Measurements from ENCODE around the gene FREM2. TPM values are rescaled to one million over a fixed set of nuclear protein-coding genes. Genes with fewer than 3 reads are reported as not detected.

The FREM2 gene
- total and polyA plus RNA-seq, 2 of the 13 experiments (the other 11 are each of a cell fraction or from before 2014, with no cell fraction given), result not detected

DNA sequence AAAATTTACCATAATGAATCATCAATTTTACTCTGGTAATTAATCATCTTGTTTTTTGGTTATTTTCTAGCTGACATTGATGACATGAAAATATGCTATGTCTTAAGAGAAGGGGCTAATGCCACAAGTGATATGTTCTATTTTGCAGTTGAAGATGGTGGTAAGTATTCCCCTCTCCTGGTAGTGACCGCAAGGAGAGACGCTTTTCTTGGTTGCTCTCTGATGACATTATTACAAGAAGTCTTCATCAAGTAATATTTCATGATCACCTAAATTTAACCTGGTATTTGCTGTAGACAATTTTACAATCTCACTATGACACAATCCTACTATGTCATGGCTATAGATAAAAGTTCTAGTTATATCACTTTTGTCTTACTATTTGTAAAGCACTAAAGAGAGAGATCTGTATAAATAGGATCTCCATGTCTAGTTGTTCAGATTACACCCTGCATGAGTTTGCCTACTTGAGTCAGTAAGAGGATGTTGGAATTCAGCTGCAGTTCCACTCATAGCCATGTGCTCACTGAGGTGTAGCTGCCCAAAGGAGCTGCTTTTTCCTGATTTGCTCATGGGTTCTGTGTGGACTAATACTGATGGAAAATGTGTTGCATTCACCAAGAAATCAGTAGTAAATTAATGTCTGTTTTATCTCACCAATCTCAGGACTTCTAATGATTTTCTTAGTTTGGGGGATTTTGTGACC, 10.9 kb downstream of the FREM2 start:
- ChIA-PET CTCF (ENCODE audit: low intra/inter-chr PET ratio, low total read pairs) (no interaction called here), POLR2A (no interaction called here)
- ATAC-seq, result no peak
- no peak overlapping the region for H3K4me3 ChIP-seq (replicated peaks in 1 of 3; ENCODE audit: insufficient read depth in 1 of 3, low read depth in 2 of 3, low read length in 3 of 3)
- TF ChIP-seq ZNF446 (CRISPR knock-in tag; IDR thresholded peaks at IDR 0.05) (no peak), ETV5 (CRISPR knock-in tag; IDR thresholded peaks at IDR 0.05; ENCODE audit: borderline replicate concordance) (no peak), SIN3A (IDR thresholded peaks at IDR 0.05; ENCODE audit: borderline replicate concordance, low read depth, low read length) (no peak), ZNF256 (CRISPR knock-in tag; conservative IDR thresholded peaks at IDR 0.05) (no peak)
- TF ChIP-seq, protein P1, sequence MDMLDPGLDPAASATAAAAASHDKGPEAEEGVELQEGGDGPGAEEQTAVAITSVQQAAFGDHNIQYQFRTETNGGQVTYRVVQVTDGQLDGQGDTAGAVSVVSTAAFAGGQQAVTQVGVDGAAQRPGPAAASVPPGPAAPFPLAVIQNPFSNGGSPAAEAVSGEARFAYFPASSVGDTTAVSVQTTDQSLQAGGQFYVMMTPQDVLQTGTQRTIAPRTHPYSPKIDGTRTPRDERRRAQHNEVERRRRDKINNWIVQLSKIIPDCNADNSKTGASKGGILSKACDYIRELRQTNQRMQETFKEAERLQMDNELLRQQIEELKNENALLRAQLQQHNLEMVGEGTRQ (IDR thresholded peaks at IDR 0.05; ENCODE audit: low read depth, low read length), result no peak
- TF ChIP-seq, protein P1 (CRISPR knock-in tag; IDR thresholded peaks at IDR 0.05; ENCODE audit: borderline replicate concordance), result no peak
- TF ChIP-seq, protein P2, sequence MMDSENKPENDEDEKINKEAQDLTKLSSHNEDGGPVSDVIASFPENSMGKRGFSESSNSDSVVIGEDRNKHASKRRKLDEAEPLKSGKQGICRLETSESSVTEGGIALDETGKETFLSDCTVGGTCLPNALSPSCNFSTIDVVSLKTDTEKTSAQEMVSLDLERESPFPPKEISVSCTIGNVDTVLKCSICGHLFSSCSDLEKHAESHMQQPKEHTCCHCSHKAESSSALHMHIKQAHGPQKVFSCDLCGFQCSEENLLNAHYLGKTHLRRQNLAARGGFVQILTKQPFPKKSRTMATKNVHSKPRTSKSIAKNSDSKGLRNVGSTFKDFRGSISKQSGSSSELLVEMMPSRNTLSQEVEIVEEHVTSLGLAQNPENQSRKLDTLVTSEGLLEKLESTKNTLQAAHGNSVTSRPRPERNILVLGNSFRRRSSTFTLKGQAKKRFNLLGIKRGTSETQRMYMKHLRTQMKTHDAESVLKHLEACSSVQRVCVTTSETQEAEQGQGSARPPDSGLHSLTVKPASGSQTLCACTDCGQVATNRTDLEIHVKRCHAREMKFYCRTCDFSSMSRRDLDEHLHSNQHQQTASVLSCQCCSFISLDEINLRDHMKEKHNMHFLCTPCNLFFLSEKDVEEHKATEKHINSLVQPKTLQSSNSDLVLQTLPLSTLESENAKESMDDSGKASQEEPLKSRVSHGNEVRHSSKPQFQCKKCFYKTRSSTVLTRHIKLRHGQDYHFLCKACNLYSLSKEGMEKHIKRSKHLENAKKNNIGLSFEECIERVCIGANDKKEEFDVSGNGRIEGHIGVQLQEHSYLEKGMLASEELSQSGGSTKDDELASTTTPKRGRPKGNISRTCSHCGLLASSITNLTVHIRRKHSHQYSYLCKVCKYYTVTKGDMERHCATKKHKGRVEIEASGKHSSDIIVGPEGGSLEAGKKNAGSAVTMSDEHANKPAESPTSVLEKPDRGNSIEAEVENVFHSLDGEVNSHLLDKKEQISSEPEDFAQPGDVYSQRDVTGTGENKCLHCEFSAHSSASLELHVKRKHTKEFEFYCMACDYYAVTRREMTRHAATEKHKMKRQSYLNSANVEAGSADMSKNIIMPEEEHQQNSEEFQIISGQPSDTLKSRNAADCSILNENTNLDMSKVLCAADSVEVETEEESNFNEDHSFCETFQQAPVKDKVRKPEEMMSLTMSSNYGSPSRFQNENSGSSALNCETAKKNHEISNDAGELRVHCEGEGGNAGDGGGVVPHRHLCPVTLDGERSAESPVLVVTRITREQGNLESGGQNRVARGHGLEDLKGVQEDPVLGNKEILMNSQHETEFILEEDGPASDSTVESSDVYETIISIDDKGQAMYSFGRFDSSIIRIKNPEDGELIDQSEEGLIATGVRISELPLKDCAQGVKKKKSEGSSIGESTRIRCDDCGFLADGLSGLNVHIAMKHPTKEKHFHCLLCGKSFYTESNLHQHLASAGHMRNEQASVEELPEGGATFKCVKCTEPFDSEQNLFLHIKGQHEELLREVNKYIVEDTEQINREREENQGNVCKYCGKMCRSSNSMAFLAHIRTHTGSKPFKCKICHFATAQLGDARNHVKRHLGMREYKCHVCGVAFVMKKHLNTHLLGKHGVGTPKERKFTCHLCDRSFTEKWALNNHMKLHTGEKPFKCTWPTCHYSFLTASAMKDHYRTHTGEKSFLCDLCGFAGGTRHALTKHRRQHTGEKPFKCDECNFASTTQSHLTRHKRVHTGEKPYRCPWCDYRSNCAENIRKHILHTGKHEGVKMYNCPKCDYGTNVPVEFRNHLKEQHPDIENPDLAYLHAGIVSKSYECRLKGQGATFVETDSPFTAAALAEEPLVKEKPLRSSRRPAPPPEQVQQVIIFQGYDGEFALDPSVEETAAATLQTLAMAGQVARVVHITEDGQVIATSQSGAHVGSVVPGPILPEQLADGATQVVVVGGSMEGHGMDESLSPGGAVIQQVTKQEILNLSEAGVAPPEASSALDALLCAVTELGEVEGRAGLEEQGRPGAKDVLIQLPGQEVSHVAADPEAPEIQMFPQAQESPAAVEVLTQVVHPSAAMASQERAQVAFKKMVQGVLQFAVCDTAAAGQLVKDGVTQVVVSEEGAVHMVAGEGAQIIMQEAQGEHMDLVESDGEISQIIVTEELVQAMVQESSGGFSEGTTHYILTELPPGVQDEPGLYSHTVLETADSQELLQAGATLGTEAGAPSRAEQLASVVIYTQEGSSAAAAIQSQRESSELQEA (CRISPR knock-in tag; IDR thresholded peaks at IDR 0.05; ENCODE audit: not compliant biosample characterization), result no peak
- TF ChIP-seq, protein P3, sequence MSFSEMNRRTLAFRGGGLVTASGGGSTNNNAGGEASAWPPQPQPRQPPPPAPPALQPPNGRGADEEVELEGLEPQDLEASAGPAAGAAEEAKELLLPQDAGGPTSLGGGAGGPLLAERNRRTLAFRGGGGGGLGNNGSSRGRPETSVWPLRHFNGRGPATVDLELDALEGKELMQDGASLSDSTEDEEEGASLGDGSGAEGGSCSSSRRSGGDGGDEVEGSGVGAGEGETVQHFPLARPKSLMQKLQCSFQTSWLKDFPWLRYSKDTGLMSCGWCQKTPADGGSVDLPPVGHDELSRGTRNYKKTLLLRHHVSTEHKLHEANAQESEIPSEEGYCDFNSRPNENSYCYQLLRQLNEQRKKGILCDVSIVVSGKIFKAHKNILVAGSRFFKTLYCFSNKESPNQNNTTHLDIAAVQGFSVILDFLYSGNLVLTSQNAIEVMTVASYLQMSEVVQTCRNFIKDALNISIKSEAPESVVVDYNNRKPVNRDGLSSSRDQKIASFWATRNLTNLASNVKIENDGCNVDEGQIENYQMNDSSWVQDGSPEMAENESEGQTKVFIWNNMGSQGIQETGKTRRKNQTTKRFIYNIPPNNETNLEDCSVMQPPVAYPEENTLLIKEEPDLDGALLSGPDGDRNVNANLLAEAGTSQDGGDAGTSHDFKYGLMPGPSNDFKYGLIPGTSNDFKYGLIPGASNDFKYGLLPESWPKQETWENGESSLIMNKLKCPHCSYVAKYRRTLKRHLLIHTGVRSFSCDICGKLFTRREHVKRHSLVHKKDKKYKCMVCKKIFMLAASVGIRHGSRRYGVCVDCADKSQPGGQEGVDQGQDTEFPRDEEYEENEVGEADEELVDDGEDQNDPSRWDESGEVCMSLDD (CRISPR knock-in tag; IDR thresholded peaks at IDR 0.05; ENCODE audit: borderline replicate concordance), result no peak
- H3K79me2 ChIP-seq (ENCODE audit: insufficient read depth, low read length), result no peaks in the 10 kb centered on the region
- no peak overlapping the region for H3K4me2 ChIP-seq (ENCODE audit: low read depth, low read length)
- no peak for DNase-seq (ENCODE audit: low spot score)
- intact Hi-C loops (cut with micrococcal nuclease; ENCODE audit: unreplicated experiment), result no loop called here
- in situ Hi-C loops (cut with HindIII; ENCODE audit: extremely low pct_ligation_motif_present, low pct_unique_long_range_greater_than_20kb), result no loop called here
- H3K4me1 ChIP-seq (ENCODE audit: insufficient read depth, low read length), result no peaks in the 10 kb centered on the region
- H3K27ac ChIP-seq (ENCODE audit: extremely low read length, insufficient read depth, low read length), result no peak overlapping the region
- no TSS peak for BruUV-seq (replicated peaks)
- no peaks in the 10 kb centered on the region for H3K27me3 ChIP-seq (ENCODE audit: control insufficient read depth in 1 of 2, insufficient read depth in 2 of 2, low read length in 2 of 2)
- no peaks in the 10 kb centered on the region for H3K9me3 ChIP-seq (ENCODE audit: low read length)
- H3K9ac ChIP-seq (ENCODE audit: insufficient read depth, low read depth, low read length), result no peak overlapping the region
- FAIRE-seq, result no peak
- no peak overlapping the region for H2AFZ ChIP-seq (ENCODE audit: low read length)
- no peaks in the 10 kb centered on the region for H3K36me3 ChIP-seq (replicated peaks in 1 of 2; ENCODE audit: control insufficient read depth in 1 of 2, insufficient read depth in 2 of 2, low read length in 2 of 2)
- no peaks in the 10 kb centered on the region for H4K20me1 ChIP-seq (ENCODE audit: insufficient read depth, low read length)
- 59% methylated on average over 2 of the region's 2 CpGs for WGBS (ENCODE audit: low lambda C conversion rate)
